IPS-NIHi7 (cell line): ENCODE data around the gene MLX.
"Not testable (repeated sequence)": the region's sequence is repeated elsewhere in the genome, so short reads cannot be mapped to it uniquely, and the experiment has no call there.

Source experiments
- DNase-seq: peaks from one replicate; pipeline ENCODE4 v3.0.0; 2012; ENCODE audit warnings: mixed read lengths; ENCODE audit errors: extremely low spot score

The MLX gene

GRCh38 chr17:42555122-42555622 is 11.7 kb upstream of the MLX start:
- DNase-seq, result no peak

GRCh38 chr17:42555961-42556617 is 10.8 kb upstream of the MLX start:
- DNase-seq, result not testable (repeated sequence)

- no peak for DNase-seq
These were observed 7.8 kb upstream of the MLX start for GRCh38 chr17:42559075-42559474.

- DNase-seq, result no peak
These were observed 6.7 kb upstream of the MLX start for GRCh38 chr17:42560246-42560645.

GRCh38 chr17:42561897-42562387 is 5.0 kb upstream of the MLX start, which contains the start of gene COASY:
TSS of gene COASY (plus strand) at chr17:42562148. CDS start at chr17:42562623, 475 bp downstream.
- peak; percentile 97 for DNase-seq

- DNase-seq, result no peak
These were observed 4.3 kb upstream of the MLX start for GRCh38 chr17:42562388-42563142.

GRCh38 chr17:42563143-42563509 is 3.8 kb upstream of the MLX start:
- no peak for DNase-seq

- no peak for DNase-seq
These were observed 3.4 kb upstream of the MLX start for GRCh38 chr17:42563543-42563942.

- no peak for DNase-seq
These were observed 3.0 kb upstream of the MLX start for GRCh38 chr17:42563950-42564349.

- no peak for DNase-seq
These were observed 1.9 kb upstream of the MLX start for GRCh38 chr17:42564815-42565522.

GRCh38 chr17:42565523-42566214 is 1.2 kb upstream of the MLX start:
- no peak for DNase-seq

- DNase-seq, result no peak
These were observed 551 bp upstream of the MLX start for GRCh38 chr17:42566215-42566882.

- DNase-seq, result no peak
These were observed 1.6 kb downstream of the MLX start for GRCh38 chr17:42568341-42569111.

GRCh38 chr17:42571435-42572225 is 4.7 kb downstream of the MLX start:
- no peak for DNase-seq

- no peak for DNase-seq
These were observed 6.2 kb downstream of the MLX start for GRCh38 chr17:42573095-42573494.

GRCh38 chr17:42574463-42574862 is 7.6 kb downstream of the MLX start:
- DNase-seq, result no peak

- DNase-seq, result no peak
These were observed 10.2 kb downstream of the MLX start for GRCh38 chr17:42577140-42577531.

GRCh38 chr17:42577532-42578281 is 10.8 kb downstream of the MLX start, which contains the start of gene PSMC3IP:
TSS of gene PSMC3IP (minus strand) at chr17:42577729. CDS start at chr17:42577686, 43 bp downstream.
- peak; percentile 98 for DNase-seq
